ENCODE measurements around the gene DOCK10. TPM values are rescaled to one million over a fixed set of nuclear protein-coding genes. Genes with fewer than 3 reads are reported as not detected.
"Not testable (repeated sequence)": the region's sequence is repeated elsewhere in the genome, so short reads cannot be mapped to it uniquely, and the experiment has no call there.

DOCK10 gene
- total RNA-seq, 1 donor from 2014 or later: 1.1 TPM

GRCh38 chr2:225056330-225057073, 14.2 kb upstream of the DOCK10 start:
- no peak for FAIRE-seq
- peak; percentile 51 for DNase-seq (ENCODE audit: low read depth)
- TF ChIP-seq, protein P1, sequence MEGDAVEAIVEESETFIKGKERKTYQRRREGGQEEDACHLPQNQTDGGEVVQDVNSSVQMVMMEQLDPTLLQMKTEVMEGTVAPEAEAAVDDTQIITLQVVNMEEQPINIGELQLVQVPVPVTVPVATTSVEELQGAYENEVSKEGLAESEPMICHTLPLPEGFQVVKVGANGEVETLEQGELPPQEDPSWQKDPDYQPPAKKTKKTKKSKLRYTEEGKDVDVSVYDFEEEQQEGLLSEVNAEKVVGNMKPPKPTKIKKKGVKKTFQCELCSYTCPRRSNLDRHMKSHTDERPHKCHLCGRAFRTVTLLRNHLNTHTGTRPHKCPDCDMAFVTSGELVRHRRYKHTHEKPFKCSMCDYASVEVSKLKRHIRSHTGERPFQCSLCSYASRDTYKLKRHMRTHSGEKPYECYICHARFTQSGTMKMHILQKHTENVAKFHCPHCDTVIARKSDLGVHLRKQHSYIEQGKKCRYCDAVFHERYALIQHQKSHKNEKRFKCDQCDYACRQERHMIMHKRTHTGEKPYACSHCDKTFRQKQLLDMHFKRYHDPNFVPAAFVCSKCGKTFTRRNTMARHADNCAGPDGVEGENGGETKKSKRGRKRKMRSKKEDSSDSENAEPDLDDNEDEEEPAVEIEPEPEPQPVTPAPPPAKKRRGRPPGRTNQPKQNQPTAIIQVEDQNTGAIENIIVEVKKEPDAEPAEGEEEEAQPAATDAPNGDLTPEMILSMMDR (IDR thresholded peaks at IDR 0.05; ENCODE audit: insufficient read depth, low read length, severe bottlenecking): no peak
- Histone ChIP-seq H3K27me3 (ENCODE audit: control insufficient read depth, insufficient read depth, low read length) (peaks cover 2% of the 10 kb centered on the region), H3K4me3 (ENCODE audit: low read depth, low read length) (no peak overlapping the region), H3K36me3 (ENCODE audit: control insufficient read depth, insufficient read depth, low read length) (no peaks in the 10 kb centered on the region)

DNA sequence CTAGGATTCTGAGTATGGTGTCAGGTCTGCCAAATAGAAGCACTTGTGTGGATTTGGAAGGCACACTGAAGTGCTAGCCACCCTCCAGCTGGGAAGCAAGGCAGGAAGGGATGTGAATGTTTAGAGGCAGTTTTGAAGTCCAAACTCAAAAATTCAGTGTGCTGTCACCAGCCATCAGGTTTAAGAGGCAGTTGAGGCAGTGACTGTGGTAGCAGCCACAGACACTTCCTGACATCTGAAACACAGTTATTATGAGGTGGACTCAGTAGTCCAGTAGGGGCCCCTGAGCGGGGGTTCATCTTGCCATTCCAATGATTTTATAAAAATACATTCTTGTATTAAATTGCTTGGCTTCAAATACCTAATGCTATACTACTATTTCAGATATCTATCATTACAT, 13.4 kb upstream of the DOCK10 start:
- FAIRE-seq (no peak), DNase-seq (ENCODE audit: low read depth) (no peak)
- H3K27me3 ChIP-seq (ENCODE audit: control insufficient read depth, insufficient read depth, low read length): peaks cover 2% of the 10 kb centered on the region
- H3K4me3 ChIP-seq (ENCODE audit: low read depth, low read length): no peak overlapping the region
- TF ChIP-seq, protein P1 (IDR thresholded peaks at IDR 0.05; ENCODE audit: insufficient read depth, low read length, severe bottlenecking): no peak
- no peaks in the 10 kb centered on the region for H3K36me3 ChIP-seq (ENCODE audit: control insufficient read depth, insufficient read depth, low read length)

GRCh38 chr2:225052703-225053102, 10.4 kb upstream of the DOCK10 start:
- TF ChIP-seq, protein P1 (IDR thresholded peaks at IDR 0.05; ENCODE audit: insufficient read depth, low read length, severe bottlenecking): no peak
- Histone ChIP-seq H3K27me3 (ENCODE audit: control insufficient read depth, insufficient read depth, low read length) (peaks cover 2% of the 10 kb centered on the region), H3K4me3 (ENCODE audit: low read depth, low read length) (no peak overlapping the region), H3K36me3 (ENCODE audit: control insufficient read depth, insufficient read depth, low read length) (no peaks in the 10 kb centered on the region)
- FAIRE-seq (no peak), DNase-seq (ENCODE audit: low read depth) (no peak)

- not testable (repeated sequence) for H3K36me3 ChIP-seq (ENCODE audit: control insufficient read depth, insufficient read depth, low read length); DNase-seq (ENCODE audit: low read depth); FAIRE-seq; H3K4me3 ChIP-seq (ENCODE audit: low read depth, low read length)
- H3K27me3 ChIP-seq (ENCODE audit: control insufficient read depth, insufficient read depth, low read length): peaks cover 12% of the 10 kb centered on the region
Measured at GRCh38 chr2:225047502-225047901, 5.2 kb upstream of the DOCK10 start.

DNA sequence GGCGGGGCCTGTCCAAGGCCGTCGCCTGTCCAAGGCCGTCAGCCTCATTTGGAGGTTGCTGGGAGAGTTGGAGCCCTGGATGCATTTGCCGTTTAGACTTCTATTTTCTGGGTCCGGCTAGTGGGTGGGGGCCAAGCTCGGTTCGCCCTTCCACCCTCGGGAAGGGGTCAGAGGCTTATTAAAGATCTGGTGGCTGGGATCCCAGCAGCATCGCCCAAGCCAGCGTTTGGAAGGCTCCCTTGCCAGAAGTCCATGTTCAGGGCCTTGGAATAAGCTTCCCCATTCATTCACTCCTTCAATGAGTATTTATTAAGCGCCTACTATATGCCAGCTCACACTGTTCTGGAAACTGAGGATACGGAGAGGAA, 516 bp upstream of the DOCK10 start:
- TF ChIP-seq, protein P1 (IDR thresholded peaks at IDR 0.05; ENCODE audit: insufficient read depth, low read length, severe bottlenecking): no peak
- Histone ChIP-seq H3K4me3 (ENCODE audit: low read depth, low read length) (no peak overlapping the region), H3K27me3 (ENCODE audit: control insufficient read depth, insufficient read depth, low read length) (peaks cover 25% of the 10 kb centered on the region), H3K36me3 (ENCODE audit: control insufficient read depth, insufficient read depth, low read length) (no peaks in the 10 kb centered on the region)
- DNase-seq (ENCODE audit: low read depth) (no peak), FAIRE-seq (peak; percentile 40)

- Histone ChIP-seq H3K36me3 (ENCODE audit: control insufficient read depth, insufficient read depth, low read length) (no peaks in the 10 kb centered on the region), H3K27me3 (ENCODE audit: control insufficient read depth, insufficient read depth, low read length) (peaks cover 25% of the 10 kb centered on the region), H3K4me3 (ENCODE audit: low read depth, low read length) (no peak overlapping the region)
- DNase-seq (ENCODE audit: low read depth) (no peak), FAIRE-seq (no peak)
- TF ChIP-seq, protein P1 (IDR thresholded peaks at IDR 0.05; ENCODE audit: insufficient read depth, low read length, severe bottlenecking): no peak
Measured at GRCh38 chr2:225041207-225041850, 939 bp downstream of the DOCK10 start.

Data from bronchial epithelial cell (primary cell).